ENCODE results near the gene WBP2. TPM values are rescaled to one million over a fixed set of nuclear protein-coding genes. Genes with fewer than 3 reads are reported as not detected.

Gene WBP2
- total RNA-seq, 4 donors from 2014 or later = 129 to 259 (median 148) TPM

DNA sequence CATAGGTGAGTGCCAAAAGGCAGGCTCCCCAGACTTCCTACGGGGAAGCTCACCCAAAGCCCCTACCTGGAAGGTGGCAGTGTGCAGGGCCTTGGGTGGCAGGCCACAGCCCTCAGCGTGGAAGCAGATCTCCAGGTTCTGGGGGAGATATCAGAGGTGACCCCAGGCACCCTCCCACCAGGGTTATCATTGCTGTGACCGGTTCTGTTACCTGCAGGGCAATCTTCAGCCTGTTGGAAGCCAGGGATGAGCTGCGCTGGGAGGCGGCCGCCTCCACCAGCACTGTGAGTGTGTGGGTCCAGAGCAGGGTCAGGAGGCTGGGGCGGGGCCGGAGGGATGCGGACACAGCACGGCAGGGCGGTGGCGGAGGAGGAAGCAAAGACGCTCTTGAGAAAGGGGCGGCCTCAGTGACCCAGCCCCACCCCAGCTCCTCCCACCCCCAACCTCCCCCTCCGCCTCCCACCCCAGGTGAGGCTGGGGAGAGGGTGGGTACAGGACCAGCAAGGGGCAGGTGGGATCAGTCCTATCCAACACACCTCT lies 24.0 kb downstream of the WBP2 start:
- no peak overlapping the region for H3K4me3 ChIP-seq

DNA sequence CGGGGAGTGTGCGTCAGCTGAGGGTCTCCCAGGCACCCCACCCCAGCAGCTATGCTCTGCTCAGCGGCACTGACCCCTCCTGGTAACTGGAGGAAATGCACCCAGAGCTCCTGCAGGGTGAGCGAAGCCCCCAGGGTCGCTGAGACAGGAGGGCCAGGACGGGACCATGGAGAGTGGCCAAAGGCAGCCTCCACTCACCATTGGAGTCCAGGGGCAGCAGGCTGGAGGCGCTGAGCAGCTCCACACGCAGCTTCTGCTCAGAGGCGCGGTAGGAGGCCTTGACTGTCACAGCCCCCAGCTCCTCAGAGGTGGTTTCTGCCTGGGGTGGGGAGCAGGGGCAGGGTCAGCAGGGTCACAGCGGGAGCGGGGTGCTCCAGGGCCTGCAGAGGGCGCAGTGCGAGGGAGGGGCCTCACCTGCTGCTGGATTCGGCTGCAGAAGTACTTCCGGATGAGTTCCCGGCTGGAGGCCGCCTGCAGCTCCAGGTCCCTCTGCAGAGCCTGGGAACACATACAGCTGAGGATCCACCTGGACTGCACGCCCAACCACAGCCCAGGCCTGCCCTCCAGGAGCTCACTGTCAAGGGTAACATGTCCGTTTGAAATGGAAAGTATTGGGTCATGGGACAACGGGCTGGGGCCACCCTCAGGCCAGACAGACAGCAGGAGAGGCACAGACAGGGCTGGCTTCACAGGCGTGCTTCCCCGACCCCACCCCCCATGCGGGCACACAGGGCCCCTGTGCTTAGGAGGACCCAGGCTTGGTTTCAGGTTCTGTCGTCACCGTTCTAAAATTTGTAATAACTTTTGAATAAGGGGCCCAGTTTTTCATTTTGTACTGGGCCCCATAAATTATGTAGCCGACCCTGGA lies 24.7 kb downstream of the WBP2 start:
- TF ChIP-seq, protein P1, sequence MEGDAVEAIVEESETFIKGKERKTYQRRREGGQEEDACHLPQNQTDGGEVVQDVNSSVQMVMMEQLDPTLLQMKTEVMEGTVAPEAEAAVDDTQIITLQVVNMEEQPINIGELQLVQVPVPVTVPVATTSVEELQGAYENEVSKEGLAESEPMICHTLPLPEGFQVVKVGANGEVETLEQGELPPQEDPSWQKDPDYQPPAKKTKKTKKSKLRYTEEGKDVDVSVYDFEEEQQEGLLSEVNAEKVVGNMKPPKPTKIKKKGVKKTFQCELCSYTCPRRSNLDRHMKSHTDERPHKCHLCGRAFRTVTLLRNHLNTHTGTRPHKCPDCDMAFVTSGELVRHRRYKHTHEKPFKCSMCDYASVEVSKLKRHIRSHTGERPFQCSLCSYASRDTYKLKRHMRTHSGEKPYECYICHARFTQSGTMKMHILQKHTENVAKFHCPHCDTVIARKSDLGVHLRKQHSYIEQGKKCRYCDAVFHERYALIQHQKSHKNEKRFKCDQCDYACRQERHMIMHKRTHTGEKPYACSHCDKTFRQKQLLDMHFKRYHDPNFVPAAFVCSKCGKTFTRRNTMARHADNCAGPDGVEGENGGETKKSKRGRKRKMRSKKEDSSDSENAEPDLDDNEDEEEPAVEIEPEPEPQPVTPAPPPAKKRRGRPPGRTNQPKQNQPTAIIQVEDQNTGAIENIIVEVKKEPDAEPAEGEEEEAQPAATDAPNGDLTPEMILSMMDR (IDR thresholded peaks at IDR 0.05 in 4 of 5, conservative IDR thresholded peaks at IDR 0.05 in 1 of 5) = peak in 4 of 5 experiments; percentile 28 to 52 (median 40)
- TF ChIP-seq POLR2A (IDR thresholded peaks at IDR 0.05) = no peak
- in situ Hi-C loops (cut with MboI; ENCODE audit: low sequenced_read_pairs in 4 of 4) (no loop called here), intact Hi-C loops (cut with DNase I; ENCODE audit: low total_unique reads) (no loop called here)
- H3K27me3 ChIP-seq = no peaks in the 10 kb centered on the region
- H3K36me3 ChIP-seq = peaks cover 3 to 27% of the 10 kb centered on the region in 2 donors
- DNase-seq = no peak
- no peak overlapping the region for H3K4me3 ChIP-seq
- no peaks in the 10 kb centered on the region for H3K9me3 ChIP-seq
- H3K4me1 ChIP-seq = peaks cover 15 to 17% of the 10 kb centered on the region in 2 donors
- H3K27ac ChIP-seq = no peak overlapping the region
- ATAC-seq = no peak

More for the DNA sequence above, 24.0 kb downstream of the WBP2 start:
- Histone ChIP-seq H3K27me3 (no peaks in the 10 kb centered on the region), H3K9me3 (no peaks in the 10 kb centered on the region), H3K4me1 (peaks cover 15 to 17% of the 10 kb centered on the region in 2 donors), H3K27ac (no peak overlapping the region), H3K36me3 (peaks cover 3 to 32% of the 10 kb centered on the region in 2 donors)
- in situ Hi-C loops (cut with MboI; ENCODE audit: low sequenced_read_pairs in 4 of 4) (no loop called here), intact Hi-C loops (cut with DNase I; ENCODE audit: low total_unique reads) (no loop called here)
- no peak for TF ChIP-seq POLR2A (IDR thresholded peaks at IDR 0.05)
- TF ChIP-seq, protein P1 (IDR thresholded peaks at IDR 0.05 in 4 of 5, conservative IDR thresholded peaks at IDR 0.05 in 1 of 5) = no peak
- DNase-seq (no peak), ATAC-seq (no peak)

DNA sequence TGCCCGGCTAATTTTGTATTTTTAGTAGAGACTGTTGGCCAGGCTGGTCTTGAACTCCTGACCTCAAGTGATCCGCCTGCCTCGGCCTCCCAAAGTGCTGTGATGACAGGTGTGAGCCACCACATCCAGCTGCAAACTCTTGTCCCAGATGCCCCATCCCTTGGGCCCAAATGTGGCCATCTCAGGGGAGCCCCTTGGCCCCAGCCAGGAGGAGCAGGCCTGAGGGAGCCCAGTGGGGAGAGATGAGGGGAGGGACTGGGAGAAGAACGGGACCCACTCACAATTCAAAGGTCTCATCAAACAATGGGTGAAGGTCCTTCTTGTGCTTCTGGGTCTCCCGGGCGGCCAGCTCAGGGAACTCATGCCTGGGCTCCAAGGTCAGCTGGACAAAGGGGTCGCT lies 25.4 kb downstream of the WBP2 start:
- peaks cover 3 to 33% of the 10 kb centered on the region in 2 donors for H3K36me3 ChIP-seq
- peaks cover 15 to 17% of the 10 kb centered on the region in 2 donors for H3K4me1 ChIP-seq
- in situ Hi-C loops (cut with MboI; ENCODE audit: low sequenced_read_pairs in 4 of 4) (no loop called here), intact Hi-C loops (cut with DNase I; ENCODE audit: low total_unique reads) (loop anchor here (5.0 kb wide), 1 partner anchor 37 kb away; no protein-coding TSS in a partner anchor)
- ATAC-seq (no peak), DNase-seq (no peak)
- H3K27ac ChIP-seq = no peak overlapping the region
- H3K9me3 ChIP-seq = no peaks in the 10 kb centered on the region
- H3K27me3 ChIP-seq = no peaks in the 10 kb centered on the region
- H3K4me3 ChIP-seq = no peak overlapping the region
- TF ChIP-seq POLR2A (IDR thresholded peaks at IDR 0.05) = no peak
- TF ChIP-seq, protein P1 (IDR thresholded peaks at IDR 0.05 in 4 of 5, conservative IDR thresholded peaks at IDR 0.05 in 1 of 5) = no peak

DNA sequence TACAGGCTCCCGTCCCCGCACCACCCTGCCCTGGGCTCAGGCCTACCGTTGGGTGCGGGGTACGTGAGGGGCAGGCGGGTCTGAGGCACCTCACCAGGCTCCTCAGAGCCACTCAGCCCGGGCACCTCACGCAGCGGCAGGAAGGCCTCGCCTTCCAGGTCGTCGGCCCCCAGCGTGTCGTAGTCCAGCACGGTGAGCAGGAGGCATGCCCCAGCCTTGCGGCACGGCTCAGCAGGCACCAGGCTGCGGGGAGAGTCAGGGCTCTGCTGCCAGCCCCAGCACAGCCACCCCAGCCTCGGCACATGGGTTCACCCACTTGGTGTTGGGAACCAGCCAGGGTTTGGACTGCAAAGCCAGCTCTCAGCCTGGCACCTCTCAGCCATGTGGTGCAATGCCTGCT lies 26.4 kb downstream of the WBP2 start:
- intact Hi-C loops (cut with DNase I; ENCODE audit: low total_unique reads) (loop anchor here (5.0 kb wide), 1 partner anchor 36 kb away; no protein-coding TSS in a partner anchor), in situ Hi-C loops (cut with MboI; ENCODE audit: low sequenced_read_pairs in 4 of 4) (no loop called here)
- no peaks in the 10 kb centered on the region for H3K27me3 ChIP-seq
- H3K36me3 ChIP-seq = peaks cover 2 to 39% of the 10 kb centered on the region in 2 donors
- H3K4me3 ChIP-seq = no peak overlapping the region
- no peak overlapping the region for H3K27ac ChIP-seq
- ATAC-seq (no peak), DNase-seq (no peak)
- H3K9me3 ChIP-seq = no peaks in the 10 kb centered on the region
- no peak for TF ChIP-seq POLR2A (IDR thresholded peaks at IDR 0.05)
- TF ChIP-seq, protein P1 (IDR thresholded peaks at IDR 0.05 in 4 of 5, conservative IDR thresholded peaks at IDR 0.05 in 1 of 5) = no peak
- H3K4me1 ChIP-seq = peaks cover 15 to 17% of the 10 kb centered on the region in 2 donors
